ENCODE results near the gene ABCD3.

ABCD3 gene

DNA sequence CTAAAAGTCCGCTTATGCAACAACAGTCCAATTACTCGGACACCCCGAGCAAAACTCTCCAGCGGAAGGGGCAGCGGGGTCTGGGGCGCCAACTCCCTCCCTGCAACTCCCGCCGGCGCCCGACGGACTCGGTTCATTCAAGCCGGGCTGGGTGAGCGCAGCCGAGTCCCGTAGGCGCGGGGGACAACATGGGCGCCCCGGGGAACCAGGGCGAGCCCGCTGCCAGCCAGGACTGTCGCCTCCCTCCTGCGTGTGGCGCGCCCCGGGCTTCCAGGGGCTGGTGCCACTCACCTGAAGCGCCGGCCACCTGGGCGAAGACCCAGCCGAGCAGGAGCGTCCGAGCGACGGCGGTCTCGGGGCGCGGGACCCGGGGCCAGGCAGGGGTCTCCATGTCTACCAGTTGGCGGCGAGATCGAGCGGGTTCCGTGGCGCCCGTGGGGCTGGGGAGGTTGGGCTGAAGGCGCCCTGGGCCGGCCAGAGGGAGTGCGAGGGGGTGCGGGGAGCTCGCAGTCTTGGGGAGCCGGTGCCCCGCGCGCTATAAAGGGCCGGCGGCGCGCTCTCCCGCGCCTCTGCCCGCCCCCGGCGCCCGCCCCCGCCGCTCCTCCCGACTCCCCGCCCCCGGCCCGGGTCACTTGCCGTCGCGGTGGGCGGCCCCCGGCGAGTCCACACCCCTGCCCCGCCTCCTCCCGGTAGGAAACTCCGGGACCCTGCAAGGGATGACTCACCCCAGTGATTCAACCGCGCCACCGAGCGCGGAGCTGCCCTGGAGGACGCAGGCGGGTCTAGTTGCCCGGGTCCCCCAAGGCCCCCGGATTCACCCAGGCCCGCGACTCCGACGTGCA lies 123.3 kb downstream of the ABCD3 start, which contains the start of gene F3 (continued):
- TF ChIP-seq ZNF302 (tag by site-specific recombination; IDR thresholded peaks at IDR 0.05; ENCODE audit: low read depth) (no peak), EGR2 (tag by site-specific recombination; IDR thresholded peaks at IDR 0.05; ENCODE audit: low read depth) (0 out of 2 replicates have a peak, but pooled peaks have one; percentile 29), ZNF521 (tag by site-specific recombination; IDR thresholded peaks at IDR 0.05) (no peak), ZNF624 (tag by site-specific recombination; IDR thresholded peaks at IDR 0.05) (no peak), ZNF121 (tag by site-specific recombination; IDR thresholded peaks at IDR 0.05) (no peak), BCL11A (tag by site-specific recombination; IDR thresholded peaks at IDR 0.05; ENCODE audit: low read depth) (no peak), ZNF155 (tag by site-specific recombination; IDR thresholded peaks at IDR 0.05) (no peak), ZNF555 (tag by site-specific recombination; conservative IDR thresholded peaks at IDR 0.05) (no peak), ZNF239 (tag by site-specific recombination; IDR thresholded peaks at IDR 0.05) (no peak), PRDM1 (tag by site-specific recombination; IDR thresholded peaks at IDR 0.05) (no peak), ZFP37 (tag by site-specific recombination; IDR thresholded peaks at IDR 0.05) (no peak), ZNF366 (tag by site-specific recombination; conservative IDR thresholded peaks at IDR 0.05) (no peak), GFI1B (tag by site-specific recombination; IDR thresholded peaks at IDR 0.05) (no peak), ZNF776 (tag by site-specific recombination; IDR thresholded peaks at IDR 0.05; ENCODE audit: borderline replicate concordance) (no peak), ZNF621 (tag by site-specific recombination; IDR thresholded peaks at IDR 0.05) (no peak), ZNF174 (tag by site-specific recombination; IDR thresholded peaks at IDR 0.05) (no peak), HOXC10 (CRISPR knock-in tag; IDR thresholded peaks at IDR 0.05) (no peak), TRIM28 (IDR thresholded peaks at IDR 0.05; ENCODE audit: borderline replicate concordance, low read length) (no peak), KLF9 (tag by site-specific recombination; IDR thresholded peaks at IDR 0.05; ENCODE audit: low read depth) (peak; percentile 91), OSR2 (tag by site-specific recombination; IDR thresholded peaks at IDR 0.05) (0 out of 2 replicates have a peak, but pooled peaks have one; percentile 17)
- TF ChIP-seq, protein P1, sequence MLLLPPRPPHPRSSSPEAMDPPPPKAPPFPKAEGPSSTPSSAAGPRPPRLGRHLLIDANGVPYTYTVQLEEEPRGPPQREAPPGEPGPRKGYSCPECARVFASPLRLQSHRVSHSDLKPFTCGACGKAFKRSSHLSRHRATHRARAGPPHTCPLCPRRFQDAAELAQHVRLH (tag by site-specific recombination; IDR thresholded peaks at IDR 0.05) = no peak
- TF ChIP-seq, protein P2, sequence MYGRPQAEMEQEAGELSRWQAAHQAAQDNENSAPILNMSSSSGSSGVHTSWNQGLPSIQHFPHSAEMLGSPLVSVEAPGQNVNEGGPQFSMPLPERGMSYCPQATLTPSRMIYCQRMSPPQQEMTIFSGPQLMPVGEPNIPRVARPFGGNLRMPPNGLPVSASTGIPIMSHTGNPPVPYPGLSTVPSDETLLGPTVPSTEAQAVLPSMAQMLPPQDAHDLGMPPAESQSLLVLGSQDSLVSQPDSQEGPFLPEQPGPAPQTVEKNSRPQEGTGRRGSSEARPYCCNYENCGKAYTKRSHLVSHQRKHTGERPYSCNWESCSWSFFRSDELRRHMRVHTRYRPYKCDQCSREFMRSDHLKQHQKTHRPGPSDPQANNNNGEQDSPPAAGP (tag by site-specific recombination; IDR thresholded peaks at IDR 0.05) = no peak
- TF ChIP-seq, protein P3, sequence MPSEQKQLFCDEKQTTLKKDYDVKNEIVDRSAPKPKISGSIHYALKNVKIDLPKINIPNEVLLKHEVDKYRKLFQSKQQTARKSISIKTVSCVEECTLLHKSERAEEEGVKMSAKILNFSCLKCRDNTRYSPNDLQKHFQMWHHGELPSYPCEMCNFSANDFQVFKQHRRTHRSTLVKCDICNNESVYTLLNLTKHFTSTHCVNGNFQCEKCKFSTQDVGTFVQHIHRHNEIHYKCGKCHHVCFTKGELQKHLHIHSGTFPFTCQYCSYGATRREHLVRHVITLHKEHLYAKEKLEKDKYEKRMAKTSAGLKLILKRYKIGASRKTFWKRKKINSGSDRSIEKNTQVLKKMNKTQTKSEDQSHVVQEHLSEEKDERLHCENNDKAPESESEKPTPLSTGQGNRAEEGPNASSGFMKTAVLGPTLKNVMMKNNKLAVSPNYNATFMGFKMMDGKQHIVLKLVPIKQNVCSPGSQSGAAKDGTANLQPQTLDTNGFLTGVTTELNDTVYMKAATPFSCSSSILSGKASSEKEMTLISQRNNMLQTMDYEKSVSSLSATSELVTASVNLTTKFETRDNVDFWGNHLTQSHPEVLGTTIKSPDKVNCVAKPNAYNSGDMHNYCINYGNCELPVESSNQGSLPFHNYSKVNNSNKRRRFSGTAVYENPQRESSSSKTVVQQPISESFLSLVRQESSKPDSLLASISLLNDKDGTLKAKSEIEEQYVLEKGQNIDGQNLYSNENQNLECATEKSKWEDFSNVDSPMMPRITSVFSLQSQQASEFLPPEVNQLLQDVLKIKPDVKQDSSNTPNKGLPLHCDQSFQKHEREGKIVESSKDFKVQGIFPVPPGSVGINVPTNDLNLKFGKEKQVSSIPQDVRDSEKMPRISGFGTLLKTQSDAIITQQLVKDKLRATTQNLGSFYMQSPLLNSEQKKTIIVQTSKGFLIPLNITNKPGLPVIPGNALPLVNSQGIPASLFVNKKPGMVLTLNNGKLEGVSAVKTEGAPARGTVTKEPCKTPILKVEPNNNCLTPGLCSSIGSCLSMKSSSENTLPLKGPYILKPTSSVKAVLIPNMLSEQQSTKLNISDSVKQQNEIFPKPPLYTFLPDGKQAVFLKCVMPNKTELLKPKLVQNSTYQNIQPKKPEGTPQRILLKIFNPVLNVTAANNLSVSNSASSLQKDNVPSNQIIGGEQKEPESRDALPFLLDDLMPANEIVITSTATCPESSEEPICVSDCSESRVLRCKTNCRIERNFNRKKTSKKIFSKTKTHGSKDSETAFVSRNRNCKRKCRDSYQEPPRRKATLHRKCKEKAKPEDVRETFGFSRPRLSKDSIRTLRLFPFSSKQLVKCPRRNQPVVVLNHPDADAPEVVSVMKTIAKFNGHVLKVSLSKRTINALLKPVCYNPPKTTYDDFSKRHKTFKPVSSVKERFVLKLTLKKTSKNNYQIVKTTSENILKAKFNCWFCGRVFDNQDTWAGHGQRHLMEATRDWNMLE (tag by site-specific recombination; conservative IDR thresholded peaks at IDR 0.05; ENCODE audit: low read depth) = no peak
- TF ChIP-seq, protein P4, sequence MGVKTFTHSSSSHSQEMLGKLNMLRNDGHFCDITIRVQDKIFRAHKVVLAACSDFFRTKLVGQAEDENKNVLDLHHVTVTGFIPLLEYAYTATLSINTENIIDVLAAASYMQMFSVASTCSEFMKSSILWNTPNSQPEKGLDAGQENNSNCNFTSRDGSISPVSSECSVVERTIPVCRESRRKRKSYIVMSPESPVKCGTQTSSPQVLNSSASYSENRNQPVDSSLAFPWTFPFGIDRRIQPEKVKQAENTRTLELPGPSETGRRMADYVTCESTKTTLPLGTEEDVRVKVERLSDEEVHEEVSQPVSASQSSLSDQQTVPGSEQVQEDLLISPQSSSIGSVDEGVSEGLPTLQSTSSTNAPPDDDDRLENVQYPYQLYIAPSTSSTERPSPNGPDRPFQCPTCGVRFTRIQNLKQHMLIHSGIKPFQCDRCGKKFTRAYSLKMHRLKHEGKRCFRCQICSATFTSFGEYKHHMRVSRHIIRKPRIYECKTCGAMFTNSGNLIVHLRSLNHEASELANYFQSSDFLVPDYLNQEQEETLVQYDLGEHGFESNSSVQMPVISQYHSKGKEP (tag by site-specific recombination; IDR thresholded peaks at IDR 0.05) = no peak
- TF ChIP-seq, protein P5, sequence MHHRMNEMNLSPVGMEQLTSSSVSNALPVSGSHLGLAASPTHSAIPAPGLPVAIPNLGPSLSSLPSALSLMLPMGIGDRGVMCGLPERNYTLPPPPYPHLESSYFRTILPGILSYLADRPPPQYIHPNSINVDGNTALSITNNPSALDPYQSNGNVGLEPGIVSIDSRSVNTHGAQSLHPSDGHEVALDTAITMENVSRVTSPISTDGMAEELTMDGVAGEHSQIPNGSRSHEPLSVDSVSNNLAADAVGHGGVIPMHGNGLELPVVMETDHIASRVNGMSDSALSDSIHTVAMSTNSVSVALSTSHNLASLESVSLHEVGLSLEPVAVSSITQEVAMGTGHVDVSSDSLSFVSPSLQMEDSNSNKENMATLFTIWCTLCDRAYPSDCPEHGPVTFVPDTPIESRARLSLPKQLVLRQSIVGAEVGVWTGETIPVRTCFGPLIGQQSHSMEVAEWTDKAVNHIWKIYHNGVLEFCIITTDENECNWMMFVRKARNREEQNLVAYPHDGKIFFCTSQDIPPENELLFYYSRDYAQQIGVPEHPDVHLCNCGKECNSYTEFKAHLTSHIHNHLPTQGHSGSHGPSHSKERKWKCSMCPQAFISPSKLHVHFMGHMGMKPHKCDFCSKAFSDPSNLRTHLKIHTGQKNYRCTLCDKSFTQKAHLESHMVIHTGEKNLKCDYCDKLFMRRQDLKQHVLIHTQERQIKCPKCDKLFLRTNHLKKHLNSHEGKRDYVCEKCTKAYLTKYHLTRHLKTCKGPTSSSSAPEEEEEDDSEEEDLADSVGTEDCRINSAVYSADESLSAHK (tag by site-specific recombination; IDR thresholded peaks at IDR 0.05) = no peak
- TF ChIP-seq, protein P6, sequence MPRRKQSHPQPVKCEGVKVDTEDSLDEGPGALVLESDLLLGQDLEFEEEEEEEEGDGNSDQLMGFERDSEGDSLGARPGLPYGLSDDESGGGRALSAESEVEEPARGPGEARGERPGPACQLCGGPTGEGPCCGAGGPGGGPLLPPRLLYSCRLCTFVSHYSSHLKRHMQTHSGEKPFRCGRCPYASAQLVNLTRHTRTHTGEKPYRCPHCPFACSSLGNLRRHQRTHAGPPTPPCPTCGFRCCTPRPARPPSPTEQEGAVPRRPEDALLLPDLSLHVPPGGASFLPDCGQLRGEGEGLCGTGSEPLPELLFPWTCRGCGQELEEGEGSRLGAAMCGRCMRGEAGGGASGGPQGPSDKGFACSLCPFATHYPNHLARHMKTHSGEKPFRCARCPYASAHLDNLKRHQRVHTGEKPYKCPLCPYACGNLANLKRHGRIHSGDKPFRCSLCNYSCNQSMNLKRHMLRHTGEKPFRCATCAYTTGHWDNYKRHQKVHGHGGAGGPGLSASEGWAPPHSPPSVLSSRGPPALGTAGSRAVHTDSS (tag by site-specific recombination; IDR thresholded peaks at IDR 0.05) = no peak
- TF ChIP-seq, protein P7, sequence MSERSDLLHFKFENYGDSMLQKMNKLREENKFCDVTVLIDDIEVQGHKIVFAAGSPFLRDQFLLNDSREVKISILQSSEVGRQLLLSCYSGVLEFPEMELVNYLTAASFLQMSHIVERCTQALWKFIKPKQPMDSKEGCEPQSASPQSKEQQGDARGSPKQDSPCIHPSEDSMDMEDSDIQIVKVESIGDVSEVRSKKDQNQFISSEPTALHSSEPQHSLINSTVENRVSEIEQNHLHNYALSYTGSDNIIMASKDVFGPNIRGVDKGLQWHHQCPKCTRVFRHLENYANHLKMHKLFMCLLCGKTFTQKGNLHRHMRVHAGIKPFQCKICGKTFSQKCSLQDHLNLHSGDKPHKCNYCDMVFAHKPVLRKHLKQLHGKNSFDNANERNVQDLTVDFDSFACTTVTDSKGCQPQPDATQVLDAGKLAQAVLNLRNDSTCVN (tag by site-specific recombination; optimal IDR thresholded peaks at IDR 0.05) = peak; percentile 95
